Retinal pigment epithelial cell (primary cell): Measurements from ENCODE around the gene AOPEP.
A peak's percentile ranks its signal among the peaks of the same experiment; 100 is the strongest.
"Not testable (repeated sequence)": the region's sequence is repeated elsewhere in the genome, so short reads cannot be mapped to it uniquely, and the experiment has no call there.

Experiments
- DNase-seq: peaks from one replicate; pipeline ENCODE4 v3.0.0-alpha.2; 2010; ENCODE audit warnings: low read depth
- H3K4me3 ChIP-seq: 2 replicates; pipeline ENCODE4 v1.5.1; 2011; ENCODE audit warnings: mild to moderate bottlenecking, low read length, control low read depth, moderate library complexity
- TF ChIP-seq, protein P1 (sequence below): conservative IDR thresholded peaks from 2 replicates; pipeline ENCODE4 v1.5.1; 2011; ENCODE audit warnings: low read depth, low read length, control low read depth, inconsistent platforms

AOPEP gene

DNA sequence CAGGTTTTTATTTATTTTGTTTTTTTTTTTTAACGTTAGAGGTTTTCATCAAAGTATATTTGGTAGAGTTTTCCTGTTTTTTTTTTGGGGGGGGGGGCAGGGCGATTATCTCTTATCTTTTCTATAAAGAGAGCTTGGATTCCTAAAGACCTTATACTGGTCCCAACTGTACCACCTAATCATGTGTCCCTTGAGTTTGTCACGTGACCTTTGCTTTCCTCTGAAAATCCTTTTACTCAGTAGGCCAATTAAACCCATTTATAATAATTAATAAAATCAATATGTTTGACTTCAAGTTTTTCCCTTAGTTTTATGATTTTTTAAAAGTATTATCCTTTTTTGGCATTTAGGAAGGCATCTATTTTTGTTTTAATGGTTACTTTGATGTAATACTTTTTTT, 286.4 kb downstream of the AOPEP start:
- TF ChIP-seq, protein P1, sequence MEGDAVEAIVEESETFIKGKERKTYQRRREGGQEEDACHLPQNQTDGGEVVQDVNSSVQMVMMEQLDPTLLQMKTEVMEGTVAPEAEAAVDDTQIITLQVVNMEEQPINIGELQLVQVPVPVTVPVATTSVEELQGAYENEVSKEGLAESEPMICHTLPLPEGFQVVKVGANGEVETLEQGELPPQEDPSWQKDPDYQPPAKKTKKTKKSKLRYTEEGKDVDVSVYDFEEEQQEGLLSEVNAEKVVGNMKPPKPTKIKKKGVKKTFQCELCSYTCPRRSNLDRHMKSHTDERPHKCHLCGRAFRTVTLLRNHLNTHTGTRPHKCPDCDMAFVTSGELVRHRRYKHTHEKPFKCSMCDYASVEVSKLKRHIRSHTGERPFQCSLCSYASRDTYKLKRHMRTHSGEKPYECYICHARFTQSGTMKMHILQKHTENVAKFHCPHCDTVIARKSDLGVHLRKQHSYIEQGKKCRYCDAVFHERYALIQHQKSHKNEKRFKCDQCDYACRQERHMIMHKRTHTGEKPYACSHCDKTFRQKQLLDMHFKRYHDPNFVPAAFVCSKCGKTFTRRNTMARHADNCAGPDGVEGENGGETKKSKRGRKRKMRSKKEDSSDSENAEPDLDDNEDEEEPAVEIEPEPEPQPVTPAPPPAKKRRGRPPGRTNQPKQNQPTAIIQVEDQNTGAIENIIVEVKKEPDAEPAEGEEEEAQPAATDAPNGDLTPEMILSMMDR: no peak
- no peak overlapping the region for H3K4me3 ChIP-seq
- DNase-seq: no peak

DNA sequence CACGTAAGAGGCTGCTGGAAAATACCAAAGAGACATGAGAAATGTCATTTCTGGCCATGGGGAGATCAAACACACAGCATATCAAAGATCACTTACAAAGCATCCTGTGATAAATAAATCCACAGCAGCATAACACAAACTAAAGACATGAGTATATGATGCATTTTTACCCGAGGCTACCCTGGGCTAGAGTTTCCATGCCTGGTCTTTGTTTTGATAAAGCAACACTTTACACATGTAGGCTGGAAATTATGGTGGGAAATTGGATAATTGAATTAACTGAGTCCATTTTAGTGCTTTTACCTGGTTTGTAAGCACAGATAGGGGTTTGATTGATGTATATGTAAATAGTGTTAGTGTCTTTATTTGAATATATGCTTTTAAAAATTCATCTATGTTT, 288.4 kb downstream of the AOPEP start:
- TF ChIP-seq, protein P1: no peak
- no peak for DNase-seq
- H3K4me3 ChIP-seq: no peak overlapping the region

DNA sequence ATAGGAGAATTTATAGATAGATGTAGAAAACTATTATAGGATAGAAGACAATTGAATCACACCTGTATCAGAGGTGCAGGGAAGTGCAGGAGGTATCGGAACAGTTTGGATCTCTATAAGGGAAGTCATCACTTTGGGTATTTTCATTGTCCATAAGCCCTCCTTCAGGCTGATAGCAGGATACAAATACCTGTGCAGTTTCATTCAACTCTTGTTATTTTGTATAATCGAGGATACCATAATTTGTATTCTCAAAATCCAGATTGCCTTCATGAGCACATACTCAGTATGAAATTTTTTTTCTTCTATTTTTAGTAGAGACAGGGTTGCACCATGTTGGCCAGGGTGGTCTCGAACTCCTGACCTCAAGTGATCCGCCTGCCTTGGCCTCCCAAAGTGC, 289.1 kb downstream of the AOPEP start:
- DNase-seq: no peak
- TF ChIP-seq, protein P1: no peak
- no peak overlapping the region for H3K4me3 ChIP-seq

DNA sequence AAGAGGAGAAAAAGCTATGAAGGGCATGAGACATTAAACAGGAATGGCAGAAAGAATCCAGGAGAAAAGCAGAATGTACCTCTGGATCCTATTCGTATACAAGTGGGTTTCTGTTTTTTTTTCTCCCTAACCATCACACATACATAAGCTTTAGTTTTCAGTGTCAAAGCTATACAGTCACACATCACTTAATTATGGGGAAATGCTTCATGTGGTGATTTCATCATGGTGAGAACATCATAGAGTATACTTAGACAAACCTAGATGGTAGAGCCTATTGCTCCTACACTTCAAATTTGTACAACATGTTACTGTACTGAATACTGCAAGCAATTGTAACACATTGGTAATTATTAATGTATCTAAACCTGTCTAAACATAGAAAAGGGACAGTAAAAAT, 290.6 kb downstream of the AOPEP start:
- TF ChIP-seq, protein P1: no peak
- DNase-seq: no peak
- H3K4me3 ChIP-seq: no peak overlapping the region

DNA sequence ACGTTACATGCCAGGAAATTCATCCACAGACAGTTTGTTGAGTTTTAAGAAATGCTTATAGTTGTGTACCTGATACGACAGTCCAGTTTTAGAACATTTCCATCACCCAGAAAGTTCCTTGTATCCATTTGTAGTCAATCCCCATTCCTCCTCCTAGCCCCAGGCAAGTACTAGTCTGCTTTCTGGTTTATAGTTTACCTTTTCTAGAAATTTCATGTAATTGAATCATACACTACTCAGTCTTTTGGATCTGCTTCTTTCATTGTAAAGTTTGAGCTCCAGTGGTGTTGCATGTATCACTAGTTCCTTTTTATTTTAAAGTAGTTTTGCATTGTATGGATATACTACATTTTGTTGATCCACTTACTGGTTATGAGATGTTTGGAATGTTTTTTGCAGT, 291.2 kb downstream of the AOPEP start:
- DNase-seq: no peak
- H3K4me3 ChIP-seq: no peak overlapping the region
- TF ChIP-seq, protein P1: no peak

DNA sequence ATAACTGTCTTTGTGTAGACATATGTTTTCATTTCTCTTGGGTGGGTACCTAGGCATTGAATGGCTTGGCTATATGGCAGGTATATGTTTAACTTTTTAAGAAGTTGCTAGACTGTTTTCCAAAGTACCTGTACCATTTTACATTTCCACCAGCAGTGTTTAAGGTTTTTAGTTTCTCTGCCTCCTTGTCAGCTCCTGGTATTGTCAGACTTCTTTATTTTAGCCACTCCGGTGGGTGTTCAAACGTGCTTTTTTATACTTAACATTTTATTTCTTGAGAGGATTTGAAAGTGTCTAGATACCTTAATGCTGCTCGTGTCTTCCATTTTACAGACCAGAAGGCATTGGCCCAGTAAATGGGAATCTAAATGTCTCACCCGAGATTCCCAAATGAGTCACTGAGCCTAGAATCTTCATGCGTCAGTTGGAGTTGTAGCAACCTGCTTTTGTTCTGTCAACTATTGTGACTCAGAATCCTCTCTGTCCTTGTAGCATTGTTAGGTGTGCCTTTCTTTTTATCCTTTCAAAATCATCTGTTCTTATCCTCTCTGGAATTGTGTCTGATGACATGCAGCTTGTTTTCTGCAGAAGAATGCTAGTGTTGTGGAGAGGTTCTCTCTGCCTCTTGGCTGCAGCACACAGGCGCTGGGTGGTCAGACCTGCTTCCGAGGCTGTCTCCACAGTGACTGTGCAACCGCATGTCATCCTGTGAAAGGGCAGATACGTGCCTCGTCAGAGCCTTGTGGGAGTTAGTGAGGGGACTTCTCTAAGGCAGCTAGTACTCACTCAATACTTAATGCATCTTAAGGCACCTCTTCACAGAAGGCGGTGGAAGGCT, 291.8 kb downstream of the AOPEP start:
- peak; percentile 78 for DNase-seq
- no peak overlapping the region for H3K4me3 ChIP-seq

DNA sequence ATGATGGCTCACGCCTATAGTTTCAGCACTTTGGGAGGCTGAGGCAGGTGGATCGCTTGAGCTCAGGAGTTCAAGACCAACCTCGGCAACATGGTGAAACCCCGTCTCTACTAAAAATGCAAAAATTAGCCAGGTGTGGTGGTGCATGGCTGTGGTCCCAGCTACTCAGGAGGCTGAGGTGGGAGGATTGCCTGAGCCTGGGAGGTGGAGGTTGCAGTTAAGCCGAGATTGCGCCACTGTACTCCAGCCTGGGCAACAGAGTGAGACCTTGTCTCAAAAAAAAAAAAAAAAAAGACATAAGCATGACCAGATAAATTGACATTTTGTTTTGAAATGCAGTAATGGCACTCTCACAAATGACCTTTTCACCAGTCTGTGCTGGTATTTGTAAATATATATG, 294.1 kb downstream of the AOPEP start:
- not testable (repeated sequence) for DNase-seq

More for the DNA sequence above, 291.8 kb downstream of the AOPEP start:
- TF ChIP-seq, protein P1: no peak

More for the DNA sequence above, 294.1 kb downstream of the AOPEP start:
- not testable (repeated sequence) for H3K4me3 ChIP-seq
